GM19328 (cell line): ENCODE measurements around the gene GRIN1.

Source experiments
- ATAC-seq: cut with Tn5 transposase; IDR thresholded peaks from one replicate; pipeline ENCODE4 v1.9.1; 2021; ENCODE audit warnings: mild to moderate bottlenecking, moderate library complexity; ENCODE audit not compliant: unreplicated experiment

The GRIN1 gene

DNA sequence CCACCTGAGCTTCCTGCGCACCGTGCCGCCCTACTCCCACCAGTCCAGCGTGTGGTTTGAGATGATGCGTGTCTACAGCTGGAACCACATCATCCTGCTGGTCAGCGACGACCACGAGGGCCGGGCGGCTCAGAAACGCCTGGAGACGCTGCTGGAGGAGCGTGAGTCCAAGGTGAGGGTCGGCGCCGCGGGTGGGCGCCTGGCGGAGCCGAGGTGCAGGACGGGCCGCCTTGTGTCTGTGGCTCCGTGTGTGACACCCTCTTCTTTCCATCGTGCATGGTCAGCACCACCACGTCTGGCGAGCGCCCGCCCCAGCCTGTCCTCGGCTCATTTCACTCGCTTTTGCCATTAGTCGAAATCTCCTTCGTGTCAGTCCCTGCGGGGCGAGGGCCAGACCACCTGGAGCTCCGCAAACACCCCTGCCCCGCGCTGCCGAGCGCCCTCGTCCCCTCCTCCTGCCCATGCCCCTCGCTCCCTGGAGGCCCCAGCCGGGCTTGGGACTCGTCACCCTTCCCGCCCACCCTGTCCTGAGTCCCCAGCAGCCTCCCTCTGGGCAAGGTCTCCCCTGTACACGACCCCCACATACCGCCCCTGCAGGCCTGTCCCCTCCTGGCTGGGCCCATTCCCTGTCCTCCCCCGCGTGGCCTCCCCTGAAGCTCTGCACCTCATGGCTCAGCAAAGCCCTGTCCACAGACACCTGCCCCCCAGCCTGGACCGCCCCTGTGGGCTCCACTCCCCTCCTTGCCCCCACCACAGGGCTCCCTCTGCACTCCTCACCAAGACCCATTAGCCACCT, 7.0 kb downstream of the GRIN1 start:
- no peak for ATAC-seq

DNA sequence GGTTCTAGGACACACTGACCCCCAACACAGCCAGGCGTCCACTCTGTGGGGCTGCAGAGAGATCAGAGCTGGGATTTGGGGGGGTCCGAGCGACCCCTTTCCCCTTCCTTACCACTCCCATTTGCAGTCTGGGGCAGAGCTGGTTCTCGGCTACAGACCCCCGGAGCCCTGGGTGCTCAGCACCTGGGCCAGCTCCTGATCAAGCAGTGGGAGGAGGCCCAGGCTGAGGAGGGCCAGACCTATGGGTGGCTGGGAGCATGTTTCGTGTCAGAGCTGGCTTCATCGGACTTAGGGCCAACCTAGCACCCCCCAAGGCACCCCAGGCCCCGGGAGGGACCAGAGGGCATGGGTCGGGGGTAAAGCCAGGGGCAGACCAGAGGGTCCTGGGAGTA, 7.6 kb downstream of the GRIN1 start:
- no peak for ATAC-seq

GRCh38 chr9:137147091-137147792, 8.3 kb downstream of the GRIN1 start:
- no peak for ATAC-seq

- ATAC-seq = no peak
Measured at GRCh38 chr9:137147793-137148160, 8.8 kb downstream of the GRIN1 start.

- no peak for ATAC-seq
Measured at GRCh38 chr9:137148242-137148641, 9.3 kb downstream of the GRIN1 start.

DNA sequence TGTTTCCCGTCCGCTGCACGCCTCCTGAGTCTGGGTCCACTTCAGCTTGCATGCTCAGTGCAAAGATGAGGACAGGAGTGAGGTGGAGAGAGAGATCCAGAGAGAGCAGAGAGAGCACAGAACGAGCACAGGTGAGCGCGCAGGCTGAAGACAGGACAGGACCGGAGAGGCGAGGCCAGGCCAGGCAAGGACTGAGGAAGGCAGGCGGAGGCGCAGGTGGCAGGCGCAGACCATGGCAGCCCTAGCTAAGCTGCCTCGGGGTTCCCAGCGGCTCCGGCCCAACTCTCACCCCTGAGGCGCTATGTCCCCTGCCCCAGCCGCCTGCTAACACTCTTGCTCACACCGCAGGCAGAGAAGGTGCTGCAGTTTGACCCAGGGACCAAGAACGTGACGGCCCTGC, 9.7 kb downstream of the GRIN1 start:
- no peak for ATAC-seq

DNA sequence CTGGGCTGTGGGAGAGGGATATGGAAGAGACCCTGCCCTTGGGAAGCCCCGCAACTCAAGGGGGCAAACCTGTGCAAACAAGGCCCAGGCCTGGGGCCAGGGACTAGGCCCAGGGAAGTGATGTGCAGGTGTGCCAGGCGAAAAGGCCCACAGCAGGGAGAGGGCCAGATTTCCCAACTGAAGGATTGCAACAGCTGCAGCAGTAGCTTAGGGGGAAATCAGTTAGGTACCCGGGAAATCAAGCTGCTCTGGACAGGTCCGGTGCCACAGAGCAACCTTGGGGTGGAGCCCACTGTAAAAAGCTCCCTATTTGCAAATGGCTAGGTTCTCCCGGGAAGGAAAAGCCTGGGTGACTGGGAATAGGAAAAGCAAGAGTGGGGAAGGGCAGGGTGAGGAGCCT, 10.4 kb downstream of the GRIN1 start:
- ATAC-seq = no peak

GRCh38 chr9:137149942-137150616, 11.1 kb downstream of the GRIN1 start:
- no peak for ATAC-seq

DNA sequence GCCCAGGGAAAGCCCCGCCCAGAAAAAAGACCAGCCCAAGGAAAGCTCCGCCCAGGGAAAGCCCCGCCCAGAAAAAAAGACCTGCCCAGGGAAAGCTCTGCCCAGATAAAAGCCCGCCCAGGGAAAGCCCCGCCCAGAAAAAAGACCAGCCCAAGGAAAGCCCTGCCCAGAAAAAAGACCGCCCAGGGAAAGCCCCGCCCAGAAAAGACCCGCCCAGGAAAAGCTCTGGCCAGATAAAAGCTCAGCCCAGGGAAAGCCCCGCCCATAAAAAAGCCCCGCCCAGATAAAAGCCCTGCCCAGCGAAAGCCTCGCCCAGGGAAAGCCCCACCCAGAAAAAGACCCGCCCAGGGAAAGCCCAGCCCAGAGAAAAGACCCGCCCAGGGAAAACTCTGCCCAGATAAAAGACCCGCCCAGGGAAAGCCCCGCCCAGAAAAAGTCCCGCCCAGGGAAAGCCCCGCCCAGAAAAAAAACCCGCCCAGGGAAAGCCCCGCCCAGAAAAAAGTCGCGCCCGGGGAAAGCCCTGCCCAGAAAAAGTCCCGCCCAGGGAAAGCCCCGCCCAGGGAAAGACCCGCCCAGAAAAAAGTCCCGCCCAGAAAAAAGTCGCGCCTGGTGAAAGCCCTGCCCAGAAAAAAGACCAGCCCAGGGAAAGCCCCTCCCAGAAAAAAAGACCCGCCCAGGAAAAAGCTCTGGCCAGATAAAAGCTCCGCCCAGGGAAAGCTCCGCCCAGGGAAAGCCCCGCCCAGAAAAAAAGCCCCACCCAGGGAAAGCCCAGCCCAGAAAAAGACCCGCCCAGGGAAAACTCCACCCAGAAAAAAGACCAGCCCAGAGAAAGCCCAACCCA, 11.9 kb downstream of the GRIN1 start:
- no peak for ATAC-seq

DNA sequence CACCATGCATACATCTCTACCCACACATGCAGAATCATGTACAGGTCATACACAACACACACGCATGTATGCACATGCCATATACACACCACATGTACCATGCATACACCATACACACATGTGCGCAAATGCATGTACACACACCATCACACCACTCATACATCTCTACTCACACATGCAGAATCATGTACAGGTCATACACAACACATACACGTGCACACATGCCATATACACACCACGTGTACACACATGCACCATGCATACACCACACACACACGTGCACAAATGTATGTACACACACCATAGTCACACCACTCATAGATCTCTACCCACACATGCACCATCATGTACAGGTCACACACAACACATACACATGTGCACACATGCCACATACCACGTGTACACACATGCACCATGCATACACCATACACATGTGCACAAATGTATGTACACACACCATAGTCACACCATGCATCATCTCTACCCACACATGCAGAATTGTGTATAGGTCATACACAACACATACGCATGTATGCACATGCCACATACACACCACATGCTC, 14.0 kb downstream of the GRIN1 start:
- ATAC-seq = no peak

- ATAC-seq = no peak
Measured at GRCh38 chr9:137156567-137157375, 17.8 kb downstream of the GRIN1 start.

- ATAC-seq = no peak
Measured at GRCh38 chr9:137157618-137158415, 18.9 kb downstream of the GRIN1 start.

- ATAC-seq = no peak
Measured at GRCh38 chr9:137158625-137159024, 19.7 kb downstream of the GRIN1 start.

GRCh38 chr9:137159105-137160053, 20.4 kb downstream of the GRIN1 start:
- no peak for ATAC-seq

GRCh38 chr9:137160054-137160425, 21.1 kb downstream of the GRIN1 start:
- no peak for ATAC-seq

DNA sequence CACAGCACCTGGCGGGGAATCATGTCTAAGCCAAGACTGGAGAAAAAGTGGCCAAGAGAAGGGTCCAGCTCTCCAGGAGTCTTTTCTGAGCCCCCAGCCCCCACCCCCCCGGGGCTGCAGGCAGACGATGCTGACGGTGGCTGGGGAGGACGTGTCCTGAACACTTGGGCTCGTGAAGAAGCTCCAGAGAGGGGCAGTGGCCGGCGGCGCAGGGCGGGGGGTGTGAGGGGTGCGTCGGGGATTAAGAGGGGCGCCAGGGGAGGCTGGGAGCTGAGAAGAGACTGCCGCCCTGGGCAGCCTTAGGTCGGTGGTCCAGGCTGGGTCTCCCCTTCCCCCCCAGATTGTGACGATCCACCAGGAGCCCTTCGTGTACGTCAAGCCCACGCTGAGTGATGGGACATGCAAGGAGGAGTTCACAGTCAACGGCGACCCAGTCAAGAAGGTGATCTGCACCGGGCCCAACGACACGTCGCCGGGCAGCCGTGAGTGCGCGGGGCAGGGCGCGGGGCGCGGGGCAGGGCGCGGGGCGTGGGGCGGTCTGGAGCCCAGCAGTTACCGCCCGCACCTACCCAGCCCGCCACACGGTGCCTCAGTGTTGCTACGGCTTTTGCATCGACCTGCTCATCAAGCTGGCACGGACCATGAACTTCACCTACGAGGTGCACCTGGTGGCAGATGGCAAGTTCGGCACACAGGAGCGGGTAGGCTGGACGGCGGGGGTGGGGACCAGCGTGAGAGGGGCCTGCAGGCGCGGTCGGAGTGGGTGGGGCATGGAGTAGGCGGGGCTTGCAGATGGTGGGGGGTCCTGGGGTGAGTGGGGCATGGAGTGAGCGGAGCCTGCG, 22.0 kb downstream of the GRIN1 start:
- no peak for ATAC-seq
